CD4-positive, alpha-beta T cell treated with Interleukin-1 beta for 1 hour (primary cell): ENCODE measurements around the gene CXCL17.

Source experiments
- DNase-seq, 2 donors: peaks; one replicate each; pipeline ENCODE4 v3.0.0-alpha.2; 2020 to 2022

CXCL17 gene

DNA sequence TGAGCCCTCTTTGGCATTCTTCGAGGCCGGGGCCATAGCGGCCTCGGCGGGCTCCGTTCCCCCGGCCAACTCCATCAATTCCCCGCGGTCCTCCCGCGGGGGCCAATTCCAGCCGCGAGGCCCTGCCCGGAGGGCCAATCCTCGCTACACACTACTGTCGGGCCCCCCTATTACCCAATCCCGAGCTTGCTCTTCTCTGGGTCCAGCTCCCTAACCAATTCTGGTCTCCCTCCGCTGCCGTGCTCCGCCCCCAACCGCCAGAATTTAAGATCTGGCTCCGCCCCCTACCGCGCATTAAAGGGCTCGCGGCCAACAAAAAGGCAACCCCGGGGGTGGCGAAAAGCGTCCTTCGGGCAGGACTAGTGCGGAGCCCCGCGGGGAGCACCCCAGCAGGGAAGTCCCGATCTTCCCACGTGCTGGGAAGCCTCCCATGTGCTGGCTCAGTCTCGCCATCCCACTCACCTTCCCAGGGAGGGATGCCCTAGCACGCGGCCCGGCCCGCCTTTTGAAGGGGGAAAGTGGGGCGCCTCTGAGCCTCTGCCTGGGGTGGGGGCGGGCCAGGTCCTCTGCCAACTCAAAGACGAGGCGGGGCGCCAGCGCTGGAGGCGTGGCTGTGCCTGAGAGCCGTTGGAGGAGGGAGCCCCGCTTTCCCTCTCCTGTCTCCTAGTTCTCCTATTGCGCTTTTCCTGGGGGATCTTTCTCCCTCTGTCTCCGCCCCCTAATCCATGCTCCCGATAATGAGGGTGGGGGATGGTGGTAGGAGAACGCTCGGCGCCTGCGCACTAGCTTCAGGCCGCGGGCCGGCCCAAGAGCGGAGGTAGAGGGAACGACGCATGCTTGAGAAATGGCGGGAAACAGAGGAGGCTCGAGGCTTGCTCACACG, 19.0 kb downstream of the CXCL17 start:
- peak; percentile 92 to 95 for DNase-seq

DNA sequence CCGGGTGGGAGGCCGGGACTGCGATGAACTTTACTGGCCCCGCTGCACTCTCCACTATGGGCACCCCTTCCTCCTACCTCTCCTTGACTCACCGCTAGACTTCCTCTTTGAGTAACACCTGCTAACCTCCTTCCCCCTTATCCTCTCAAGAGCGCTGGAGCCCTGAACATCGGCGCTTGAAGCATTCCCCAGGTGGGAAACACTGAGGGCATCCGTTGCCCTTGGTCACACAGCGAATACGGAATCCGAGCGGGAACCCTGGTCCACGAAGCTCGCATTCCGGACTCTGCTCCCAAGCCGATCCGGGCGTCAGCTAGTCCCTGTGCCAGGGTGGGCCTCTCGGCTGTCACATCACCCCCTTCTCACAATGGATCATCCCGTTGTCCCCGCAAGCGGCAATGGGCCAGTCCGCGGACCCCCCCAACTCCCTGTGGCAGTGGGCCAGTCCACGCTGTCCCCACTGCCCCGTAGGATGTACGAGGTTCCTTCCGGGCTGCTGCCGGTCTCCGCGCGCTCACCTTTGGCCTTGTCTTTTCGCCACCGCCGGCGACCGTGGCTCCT, 19.8 kb downstream of the CXCL17 start:
- DNase-seq, result peak; percentile 61 to 69

DNA sequence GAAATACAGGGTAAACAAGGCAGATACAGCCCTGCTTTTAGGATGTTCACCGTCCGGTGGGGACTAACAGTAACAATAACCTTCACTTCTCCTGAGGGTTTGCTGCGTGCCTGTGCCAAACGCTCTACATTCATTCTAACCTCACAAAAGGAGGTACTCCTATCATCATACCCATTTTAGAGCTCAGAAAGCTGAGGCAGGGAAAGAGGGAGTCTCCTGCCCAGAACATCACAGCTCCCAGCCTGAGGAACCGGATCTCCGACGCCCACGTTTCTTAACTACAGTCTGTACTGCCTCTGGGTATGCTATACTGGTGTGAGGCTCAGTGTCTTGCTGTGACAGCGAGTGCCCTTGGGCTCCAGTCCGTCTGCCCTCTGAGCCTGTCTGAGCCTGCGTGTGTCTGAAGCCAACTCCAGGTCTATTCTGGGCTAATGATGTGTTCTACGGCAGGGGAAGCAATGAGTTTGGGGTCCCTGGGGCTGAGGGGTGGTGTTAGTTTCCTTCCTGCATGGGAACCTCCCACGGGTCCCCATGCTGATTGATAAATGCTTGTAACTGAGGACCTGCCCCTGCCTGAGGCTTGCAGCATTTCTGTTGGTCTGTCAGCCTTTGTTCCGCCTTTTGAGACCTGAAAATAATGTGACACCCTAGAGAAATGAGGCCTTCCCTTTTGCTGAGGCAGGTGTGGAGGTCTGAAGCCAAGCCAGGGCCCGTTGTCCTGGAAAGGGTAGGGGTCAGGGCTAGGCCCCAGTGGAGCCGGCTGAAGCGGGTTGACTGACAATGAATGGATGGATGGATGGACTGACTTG, 20.4 kb downstream of the CXCL17 start:
- DNase-seq, result peak in 1 of 2 donors; percentile 7

DNA sequence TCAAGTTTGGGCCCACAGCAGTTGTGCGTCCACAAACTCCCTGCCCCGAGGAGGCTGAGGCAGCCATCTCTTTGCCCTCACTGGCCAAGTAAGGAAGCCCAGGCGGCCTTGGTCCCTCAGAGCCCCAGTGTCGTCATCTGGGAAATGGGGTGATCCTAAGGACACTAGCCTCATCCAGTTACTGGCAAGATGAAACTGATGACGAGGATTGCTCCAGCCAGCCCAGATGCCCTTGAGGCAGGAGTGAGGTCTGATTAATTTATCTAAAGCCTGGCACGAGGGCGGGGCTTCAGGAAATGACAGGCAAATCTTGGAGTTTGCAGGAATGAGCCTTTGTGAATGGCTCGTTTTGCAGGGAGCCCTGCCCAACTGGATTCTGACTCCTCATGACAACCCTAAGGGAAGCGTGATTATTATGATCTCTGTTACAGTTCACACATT, 21.1 kb downstream of the CXCL17 start:
- DNase-seq, result no peak

DNA sequence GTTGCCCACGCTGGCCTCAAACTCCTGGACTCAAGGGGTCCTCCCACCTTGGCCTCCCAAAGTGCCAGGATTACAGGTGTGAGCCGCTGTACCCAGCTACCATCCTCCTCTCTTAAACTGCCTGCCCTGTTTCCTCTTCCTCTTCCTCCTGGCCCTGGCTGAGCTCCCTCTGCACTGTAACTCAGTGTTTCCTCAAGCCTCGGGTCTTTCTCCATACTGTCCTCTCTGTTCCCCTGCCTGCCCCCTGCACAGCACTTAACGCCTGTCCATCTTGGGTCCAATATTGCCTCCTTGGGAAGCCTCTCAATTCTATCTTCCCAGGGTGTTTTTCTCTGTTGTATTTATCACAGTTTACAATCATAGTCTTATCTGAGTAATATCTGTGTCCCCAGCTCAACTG, 21.6 kb downstream of the CXCL17 start:
- DNase-seq, result no peak

DNA sequence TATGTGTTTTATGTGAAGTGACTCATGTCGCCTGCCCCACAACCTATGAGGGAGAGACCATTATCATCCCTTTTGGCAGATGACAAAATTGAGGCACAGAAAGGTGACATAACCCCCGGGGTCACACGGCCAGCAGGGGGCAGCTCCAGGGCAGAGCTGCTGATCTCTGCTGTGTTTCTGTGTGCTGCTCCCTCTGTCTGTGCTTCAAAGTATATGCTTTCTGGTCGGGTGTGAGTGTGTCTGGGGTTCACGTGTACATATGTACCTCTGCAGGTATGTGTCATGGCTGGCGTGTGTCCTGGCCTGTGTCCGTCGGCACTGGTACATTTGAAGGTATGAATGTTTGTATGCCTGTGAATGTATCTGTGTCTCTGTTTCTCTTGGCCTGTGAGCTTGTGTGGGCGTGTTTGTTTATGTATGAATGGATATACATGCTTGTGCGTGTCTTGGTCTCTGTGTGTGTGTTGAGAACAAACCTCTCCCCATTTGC, 22.6 kb downstream of the CXCL17 start:
- peak; percentile 76 to 82 for DNase-seq

DNA sequence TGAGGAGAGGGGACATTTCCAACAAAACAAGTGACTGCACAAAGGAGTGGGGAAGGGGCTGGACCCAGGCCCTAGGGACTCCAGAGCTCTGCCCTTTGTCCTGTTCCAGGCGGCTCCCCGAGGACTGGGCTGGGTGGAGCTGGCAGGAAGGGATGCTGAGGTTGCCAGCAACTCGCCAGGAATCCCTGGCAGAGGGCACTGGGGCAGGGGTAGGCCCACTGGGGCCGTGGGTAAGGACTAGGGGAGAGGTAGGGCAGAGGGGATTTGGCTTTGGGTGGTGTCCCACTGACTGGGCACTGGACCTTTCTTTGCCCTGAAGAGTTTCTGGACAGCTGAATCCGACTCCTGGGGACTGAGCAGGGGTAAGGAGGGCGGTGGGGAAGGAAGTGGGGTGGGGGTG, 23.4 kb downstream of the CXCL17 start:
- no peak for DNase-seq

DNA sequence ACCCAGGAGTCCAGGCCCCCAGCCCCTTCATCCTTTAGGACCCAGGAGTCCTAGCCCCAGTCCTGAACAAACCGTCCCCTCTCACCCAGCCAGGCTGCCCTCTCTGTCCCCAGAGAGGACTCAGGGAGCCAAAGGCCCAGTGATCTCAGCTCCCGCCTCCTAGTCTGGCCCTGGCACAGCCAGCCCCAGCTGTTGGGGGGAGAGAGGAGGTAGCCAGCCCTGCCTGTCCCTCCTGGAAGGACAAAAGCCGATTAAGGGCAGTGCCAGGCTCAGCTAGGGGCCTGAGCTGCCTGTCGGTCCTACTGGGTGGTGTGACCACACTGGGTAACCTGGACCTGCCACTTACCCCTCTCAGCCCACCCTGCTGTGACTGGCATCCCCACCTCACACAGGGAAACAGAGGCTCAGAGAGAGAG, 30.1 kb downstream of the CXCL17 start:
- no peak for DNase-seq

DNA sequence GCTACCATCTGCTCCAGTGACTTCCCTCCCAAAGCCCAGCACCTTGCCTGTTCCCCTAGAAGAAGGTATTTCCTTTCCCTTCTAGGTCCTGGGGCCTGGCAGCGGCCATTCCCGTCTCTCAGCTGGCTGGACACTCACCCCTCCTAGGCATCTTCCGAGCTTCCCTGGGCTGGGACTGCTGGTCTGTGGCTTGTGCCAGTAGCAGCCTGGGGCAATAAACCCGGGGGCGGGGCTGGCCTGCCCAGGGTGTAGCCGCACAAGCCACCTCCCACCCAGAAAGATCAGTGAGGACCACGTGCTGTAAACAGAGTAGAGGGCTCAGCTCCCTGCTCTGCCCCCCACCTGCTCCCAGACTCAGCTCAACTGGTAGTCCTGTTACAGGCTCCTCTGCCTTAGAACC, 30.5 kb downstream of the CXCL17 start:
- DNase-seq, result no peak

DNA sequence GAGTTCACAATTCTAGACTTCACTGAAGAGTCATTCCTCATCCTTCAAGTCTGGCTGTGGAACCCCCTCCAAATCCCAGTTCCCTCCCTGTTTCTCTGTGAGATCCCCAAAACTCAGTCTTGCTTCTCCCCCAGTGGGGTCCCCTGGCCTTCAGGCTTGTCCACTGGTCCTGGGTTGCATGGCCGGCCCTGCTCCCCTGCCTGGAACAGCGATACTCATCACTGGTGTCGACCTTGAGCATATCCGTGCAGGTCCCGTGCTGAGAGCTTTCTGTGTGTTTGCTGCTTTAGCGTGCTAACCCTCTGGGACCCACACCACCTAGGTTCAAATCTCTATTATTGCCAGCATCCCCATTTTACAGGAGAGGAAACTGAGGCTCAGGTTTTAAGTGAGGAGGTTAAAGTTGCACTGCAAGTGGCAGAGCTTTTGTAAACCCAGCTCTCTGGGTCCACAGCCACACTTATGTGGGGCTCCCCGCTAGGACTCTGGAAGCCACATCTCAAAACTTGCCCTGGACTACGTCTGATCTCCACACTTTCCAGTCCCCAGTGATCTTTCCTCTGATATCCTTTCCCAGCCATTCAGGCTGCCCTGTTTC, 31.1 kb downstream of the CXCL17 start:
- no peak for DNase-seq

DNA sequence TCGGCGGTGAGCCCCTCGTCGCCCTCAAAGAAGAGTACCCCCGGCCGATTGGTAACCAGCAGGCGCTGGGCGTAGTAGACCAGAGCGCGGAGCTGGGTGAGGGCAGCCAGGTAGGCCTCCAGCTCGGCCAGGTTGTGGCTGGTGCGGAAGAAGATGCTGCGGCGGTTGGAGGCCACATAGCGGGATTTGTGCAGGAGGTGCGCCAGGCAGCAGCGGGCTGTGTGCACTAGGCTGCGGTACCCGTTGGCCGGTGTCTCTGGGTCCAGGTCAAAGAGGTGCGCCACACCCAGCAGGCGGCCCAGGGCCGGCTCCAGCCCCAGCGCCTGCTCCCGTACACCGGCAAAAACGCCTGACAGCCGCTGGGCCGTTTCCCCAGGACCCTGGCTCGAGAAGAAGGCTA, 32.4 kb downstream of the CXCL17 start:
- DNase-seq, result no peak

DNA sequence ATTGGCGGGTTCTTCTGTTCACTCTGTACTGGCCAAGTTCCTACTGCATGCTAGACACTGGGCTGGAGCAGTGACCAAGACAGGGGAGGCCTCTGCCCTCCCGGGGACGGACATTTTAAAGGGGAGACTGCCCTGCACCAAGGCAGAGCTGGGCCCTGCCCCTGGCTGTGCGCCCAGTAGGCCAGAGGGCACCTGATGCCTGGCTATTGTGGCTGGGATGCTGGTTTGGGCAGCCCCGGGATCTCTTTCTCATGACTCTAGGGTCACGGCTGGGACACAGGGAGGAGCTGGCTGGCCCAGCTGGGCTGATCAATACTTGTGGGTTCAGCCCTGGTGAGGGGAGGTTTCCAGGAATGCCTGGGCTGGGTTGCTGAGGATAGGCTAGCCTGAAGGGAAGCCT, 33.3 kb downstream of the CXCL17 start:
- no peak for DNase-seq

DNA sequence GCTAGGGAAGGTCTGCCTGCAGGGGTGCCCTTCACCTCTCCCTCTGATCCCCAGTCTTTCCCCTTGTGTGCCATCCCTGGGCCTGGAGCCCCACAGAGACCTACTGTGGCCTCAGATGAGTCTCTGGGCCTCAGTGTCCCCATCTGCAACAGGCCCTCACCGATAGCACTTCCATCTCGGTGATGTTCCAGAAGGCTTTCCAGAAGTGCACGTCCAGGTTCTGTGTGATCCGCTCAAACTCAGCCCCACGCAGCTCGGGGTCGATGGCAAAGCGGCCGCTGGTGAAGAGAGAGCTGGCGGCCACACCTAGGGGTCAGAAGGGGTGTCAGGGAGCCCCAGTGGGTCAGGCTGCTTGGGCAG, 35.0 kb downstream of the CXCL17 start:
- DNase-seq, result no peak

DNA sequence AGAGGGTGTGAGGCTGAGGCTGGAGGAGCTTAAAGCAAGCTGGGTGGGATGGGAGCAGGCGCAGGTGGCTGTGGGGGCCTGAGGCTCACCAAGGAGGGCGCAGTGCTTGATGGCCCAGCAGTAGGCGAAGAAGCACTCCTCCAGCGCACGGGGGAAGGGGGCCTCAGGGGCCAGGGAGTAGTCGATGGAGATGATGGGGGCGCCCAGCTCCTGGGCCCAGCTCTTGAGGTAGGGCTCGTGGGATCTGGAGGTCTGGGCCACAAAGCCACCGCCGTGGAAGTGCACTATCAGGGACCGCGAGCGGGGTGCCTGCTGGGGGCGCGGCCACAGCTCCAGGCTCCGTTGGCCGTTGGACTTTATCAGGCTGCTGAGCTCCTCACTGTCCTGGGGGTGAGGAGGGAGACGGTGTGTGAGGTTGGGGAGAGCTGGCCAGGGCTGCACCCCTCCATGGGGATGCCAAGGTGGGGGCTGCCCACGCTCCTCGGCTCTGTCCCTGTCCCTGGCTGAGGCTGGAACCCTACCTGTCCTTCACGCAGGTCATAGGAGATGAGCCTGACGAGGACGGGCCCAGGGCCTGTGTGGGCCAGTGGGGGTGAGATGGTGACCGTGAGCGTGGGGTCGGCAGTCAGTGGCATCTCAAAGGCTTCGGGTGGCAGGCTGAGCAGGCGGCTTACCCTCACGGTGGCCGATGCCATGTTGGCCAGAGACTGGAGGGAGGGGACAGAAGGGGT, 35.5 kb downstream of the CXCL17 start:
- DNase-seq, result no peak

DNA sequence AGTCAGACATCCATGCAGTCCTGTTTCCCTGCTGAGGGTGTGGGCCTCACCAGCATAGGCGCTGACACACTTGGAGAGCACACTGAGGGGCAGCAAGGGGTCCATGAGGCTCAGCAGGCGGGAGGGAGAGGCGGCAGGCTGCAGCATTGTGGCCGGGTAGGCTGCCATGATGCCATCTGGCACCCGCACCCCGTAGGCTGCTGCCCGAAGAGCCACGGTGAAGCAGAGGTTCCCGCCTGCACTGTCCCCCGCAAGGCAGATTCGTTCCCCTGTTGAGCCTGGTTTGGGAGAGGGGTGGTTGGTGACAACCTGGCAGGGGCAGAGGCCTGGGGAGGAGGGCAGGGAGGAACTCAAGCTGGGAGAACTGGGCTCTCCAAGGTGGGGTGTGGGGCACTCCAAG, 36.6 kb downstream of the CXCL17 start:
- DNase-seq, result no peak

DNA sequence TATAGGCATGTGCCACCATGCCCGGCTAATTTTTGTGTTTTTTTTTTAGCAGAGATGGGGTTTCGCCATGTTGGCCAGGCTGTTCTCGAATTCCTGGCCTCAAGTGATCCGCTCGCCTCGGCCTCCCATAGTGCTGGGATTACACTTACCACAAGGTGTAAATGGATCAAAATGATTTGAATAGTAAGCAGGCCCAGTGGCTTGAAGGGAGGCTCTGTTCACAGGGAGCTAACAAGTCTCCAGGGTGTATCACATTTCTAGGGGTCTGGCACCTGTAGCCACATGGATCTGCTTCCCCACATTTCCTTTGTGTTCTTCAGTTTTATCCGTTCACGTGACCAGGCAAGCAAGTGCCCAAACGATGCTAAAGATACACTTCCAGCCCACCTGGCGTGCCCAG, 39.2 kb downstream of the CXCL17 start:
- DNase-seq, result no peak

DNA sequence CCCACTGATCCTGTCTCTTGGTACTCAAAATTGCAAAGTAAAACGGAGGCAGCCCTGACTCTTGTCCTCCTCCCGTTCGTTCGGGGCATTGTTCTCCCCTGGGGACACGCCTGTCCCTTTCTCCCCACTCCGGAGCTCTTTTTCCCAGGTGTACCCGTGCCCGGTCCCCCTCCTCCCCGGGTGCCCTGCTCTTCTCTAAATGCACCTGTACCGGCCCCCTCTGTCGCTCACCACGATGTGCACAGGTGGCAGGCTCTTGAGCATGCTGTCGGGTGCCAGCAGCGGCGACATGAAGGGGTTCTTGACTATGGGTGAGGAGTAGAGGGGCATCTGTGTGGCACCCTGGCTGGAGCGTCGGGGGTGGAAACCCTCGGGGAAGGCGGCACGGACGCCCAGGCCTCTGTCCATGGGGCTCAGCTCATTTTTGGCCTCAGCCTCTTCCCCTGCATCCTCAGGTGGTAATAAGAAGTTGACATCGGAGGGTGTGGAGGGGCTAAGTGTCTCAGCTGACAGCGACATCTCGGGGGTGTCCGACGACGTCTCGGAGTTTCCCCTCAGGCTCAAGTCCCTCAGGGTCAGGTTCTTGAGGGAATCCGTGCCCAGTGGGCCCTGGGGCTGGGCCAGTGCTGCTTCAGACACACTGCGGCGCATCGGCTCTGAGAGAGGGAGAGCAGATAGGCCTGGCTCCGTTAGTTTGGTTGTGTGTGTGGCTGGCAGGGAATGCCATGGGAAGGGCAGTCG, 40.2 kb downstream of the CXCL17 start:
- no peak for DNase-seq

DNA sequence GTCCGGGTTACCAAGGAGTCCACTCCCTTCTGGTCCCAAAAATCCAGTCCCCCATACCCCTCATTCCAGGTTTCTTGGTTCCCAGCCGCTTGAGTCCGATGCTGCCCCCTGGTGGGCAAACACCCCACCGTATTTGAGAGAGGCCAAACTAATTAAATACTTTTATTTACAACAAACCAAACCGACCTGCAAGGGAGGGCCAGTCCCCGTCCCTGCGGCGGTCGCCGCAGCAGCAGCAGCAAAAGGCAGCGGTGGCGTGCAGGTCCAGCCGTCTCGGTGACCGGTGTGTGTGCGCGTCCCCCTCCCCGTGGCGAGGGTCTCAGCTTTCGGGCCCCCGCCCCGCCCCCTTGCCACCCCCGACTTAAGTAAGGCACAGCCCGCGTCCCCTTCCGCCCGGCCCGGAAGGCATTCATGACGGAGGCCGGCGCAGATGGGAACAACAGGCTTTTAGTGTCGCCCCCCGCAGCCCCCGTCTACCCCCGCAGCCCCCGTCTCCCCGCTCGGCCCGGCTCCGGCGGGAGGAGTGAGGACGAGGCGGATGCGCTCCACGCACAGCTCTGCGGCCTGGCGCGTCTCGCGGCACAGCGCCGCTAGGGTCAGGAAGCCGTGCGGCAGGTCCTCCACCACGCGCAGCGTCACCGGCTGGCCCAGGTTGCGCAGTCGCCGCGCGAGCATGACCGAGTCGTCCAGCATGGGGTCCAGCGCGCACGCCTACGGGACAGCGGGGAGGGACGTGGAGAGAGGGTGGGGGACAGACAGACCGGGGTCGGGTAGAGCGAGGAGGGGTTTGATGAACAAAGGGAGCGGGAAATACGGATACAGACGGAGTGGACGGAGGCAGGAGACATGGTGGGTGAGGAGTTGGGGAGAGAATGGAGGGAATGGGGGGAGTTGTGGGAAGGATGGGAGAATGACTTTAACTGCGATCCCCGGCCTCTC, 41.1 kb downstream of the CXCL17 start:
- peak; percentile 70 to 75 for DNase-seq

DNA sequence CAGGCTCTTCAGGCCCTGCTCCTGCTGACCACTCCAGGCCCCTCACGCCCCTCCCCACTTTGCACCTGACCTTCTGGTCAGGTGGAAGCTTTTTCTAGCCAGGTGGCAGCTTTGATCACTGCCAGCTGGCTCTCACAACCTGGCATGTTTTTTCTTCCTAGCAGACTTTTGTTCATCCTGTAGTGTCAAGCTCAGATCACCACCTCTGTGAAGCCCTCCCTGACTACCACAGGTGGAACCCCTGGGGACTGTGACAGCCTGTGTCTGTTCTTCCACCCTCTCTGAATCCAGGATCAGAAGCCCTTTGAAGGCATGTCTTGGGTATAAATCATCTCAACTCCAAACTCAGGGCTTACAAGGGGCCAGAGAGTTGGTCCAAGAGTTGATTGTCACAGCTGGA, 42.3 kb downstream of the CXCL17 start:
- DNase-seq, result no peak
